SKM-1 (cell line): ENCODE data around the gene NLRP6.

Source experiments
- DNase-seq: peaks from one replicate; lab custom pipeline; 2025; ENCODE audit not compliant: unreplicated experiment; lab: John Stamatoyannopoulos, UW

NLRP6 gene

DNA sequence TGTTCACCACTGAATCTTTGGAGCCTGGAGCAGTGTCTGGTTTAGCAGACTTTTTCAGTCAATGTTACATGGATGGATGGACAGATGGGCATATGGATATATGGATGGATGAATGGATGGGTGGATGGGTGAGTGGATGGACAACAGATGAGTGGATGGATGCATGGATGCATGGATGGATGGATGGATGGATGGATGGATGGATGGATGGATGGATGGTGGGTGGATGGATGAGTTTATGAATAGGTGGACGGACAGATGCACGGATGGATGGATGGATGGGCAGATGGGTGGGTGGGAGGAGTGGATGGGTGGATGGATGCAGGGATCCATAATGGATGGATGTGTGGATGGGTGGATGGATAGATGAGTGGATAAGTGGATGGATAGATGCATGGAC lies 22.4 kb upstream of the NLRP6 start:
- DNase-seq: no peak

DNA sequence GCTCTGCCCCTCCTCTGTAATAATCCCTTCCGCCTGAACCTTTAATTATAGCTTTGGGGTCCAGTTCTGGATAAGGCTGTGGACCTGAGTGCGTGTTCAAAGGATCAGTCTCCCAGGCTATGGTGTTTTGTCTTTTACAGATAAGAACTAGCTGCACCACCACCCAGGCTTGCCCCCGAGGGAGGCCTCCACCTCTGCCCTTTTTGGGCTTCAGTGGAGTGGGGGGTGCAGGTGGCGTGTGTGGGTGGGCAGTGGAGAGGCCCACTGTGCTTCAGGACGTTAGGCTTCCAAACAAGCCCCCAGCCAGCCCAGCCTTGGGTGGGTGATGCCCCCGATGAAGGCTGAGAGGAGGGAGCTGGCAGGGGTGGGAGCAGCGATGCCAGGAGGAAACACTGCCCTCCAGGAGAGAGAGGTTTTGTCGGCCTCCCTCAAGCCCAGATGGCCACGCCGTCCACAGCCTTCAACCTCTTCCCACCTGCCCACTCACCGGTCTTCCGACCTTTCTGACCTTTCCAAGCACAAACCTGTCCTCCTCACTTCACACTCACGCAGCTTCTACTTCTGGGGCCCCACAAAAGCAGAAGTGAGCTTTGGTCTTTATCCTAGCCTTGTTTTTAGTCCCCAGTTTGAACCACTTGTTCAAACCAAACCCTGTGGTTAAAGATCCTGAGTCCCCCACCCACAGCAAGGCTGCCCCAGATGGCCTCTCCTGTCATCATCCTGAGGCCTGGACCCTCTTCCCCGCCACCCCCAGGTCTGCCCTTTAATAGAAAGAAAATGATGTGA lies 21.1 kb upstream of the NLRP6 start:
- no peak for DNase-seq

- DNase-seq: no peak
Observed at GRCh38 chr11:257766-258493, 20.3 kb upstream of the NLRP6 start.

GRCh38 chr11:259413-259812 lies 18.8 kb upstream of the NLRP6 start:
- no peak for DNase-seq

DNA sequence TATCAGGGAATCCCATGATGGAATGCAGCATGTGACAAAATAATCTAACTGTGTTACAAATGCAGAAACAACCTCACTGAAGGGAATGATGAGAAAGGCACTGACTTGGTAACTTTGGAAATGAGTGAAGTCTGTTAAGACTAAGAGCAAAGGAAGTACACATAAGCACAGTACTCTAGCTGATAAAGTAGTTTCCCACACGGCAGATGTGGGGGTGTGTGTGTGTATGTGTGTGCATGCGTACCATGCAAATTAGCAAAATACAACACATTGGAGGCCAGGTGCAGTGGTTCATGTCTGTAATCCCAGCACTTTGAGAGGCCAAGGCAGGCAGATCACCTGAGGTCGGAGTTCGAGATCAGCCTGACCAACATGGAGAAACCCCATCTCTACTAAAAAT lies 16.6 kb upstream of the NLRP6 start:
- no peak for DNase-seq

DNA sequence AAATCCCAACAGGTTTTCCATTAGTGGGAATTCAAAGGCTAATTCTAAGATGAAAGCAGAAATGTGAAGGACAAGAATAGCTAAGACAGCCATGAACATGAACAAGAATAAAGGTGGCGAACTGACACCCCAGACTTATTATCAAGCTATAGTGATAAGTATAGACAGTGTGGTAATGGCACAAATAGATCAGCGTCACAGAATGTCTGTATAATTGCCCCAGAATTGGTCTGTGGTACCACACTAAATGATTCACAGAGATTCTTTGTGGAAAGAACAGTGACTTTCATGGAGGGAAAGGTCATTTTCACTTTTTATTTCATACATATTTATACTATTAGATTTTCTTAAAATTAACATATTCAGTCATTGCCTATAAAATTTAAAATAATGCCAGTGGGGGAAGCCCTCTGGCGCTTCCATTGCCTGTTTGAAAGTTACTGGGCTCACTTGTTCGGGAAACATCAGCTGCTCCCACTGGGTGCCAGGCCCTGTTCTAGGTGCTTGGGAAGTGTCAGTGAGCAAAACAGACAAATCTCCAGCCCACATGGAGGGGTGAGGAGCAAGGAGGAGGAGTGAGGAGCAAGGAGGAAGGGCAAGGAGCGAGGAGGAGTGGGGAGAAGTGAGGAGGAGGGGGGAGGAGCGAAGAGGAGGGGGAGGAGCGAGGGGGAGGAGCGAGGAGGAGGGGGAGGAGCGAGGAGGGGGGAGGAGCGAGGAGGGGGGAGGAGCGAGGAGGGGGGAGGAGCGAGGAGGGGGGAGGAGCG lies 11.3 kb upstream of the NLRP6 start:
- peak; percentile 61 for DNase-seq

DNA sequence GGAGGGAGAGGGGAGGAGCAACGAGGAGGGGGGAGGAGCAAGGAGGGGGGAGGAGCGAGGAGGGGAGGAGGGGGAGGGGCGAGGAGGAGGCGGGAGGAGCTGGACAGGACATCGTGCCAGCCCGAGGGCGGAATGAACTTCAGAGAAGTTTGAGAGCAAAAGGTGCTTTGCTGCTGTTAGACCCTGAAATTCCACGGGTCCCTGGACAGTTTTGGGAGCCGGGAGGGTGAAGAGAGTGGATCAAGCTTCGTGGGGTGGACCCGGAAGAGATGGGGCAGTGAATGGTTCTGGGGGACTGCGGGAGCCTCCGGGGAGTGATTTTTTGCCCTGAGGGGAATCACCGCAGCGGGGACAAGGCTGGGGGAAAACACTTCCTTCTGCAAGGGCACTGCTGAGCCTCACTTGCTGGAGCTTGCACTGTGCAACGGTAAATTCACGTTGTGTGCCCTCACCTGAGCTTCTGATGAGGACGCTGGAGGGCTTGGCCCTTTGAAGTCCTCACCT lies 10.7 kb upstream of the NLRP6 start:
- DNase-seq: peak; percentile 37

GRCh38 chr11:268716-269145 lies 9.5 kb upstream of the NLRP6 start:
- peak; percentile 78 for DNase-seq

DNA sequence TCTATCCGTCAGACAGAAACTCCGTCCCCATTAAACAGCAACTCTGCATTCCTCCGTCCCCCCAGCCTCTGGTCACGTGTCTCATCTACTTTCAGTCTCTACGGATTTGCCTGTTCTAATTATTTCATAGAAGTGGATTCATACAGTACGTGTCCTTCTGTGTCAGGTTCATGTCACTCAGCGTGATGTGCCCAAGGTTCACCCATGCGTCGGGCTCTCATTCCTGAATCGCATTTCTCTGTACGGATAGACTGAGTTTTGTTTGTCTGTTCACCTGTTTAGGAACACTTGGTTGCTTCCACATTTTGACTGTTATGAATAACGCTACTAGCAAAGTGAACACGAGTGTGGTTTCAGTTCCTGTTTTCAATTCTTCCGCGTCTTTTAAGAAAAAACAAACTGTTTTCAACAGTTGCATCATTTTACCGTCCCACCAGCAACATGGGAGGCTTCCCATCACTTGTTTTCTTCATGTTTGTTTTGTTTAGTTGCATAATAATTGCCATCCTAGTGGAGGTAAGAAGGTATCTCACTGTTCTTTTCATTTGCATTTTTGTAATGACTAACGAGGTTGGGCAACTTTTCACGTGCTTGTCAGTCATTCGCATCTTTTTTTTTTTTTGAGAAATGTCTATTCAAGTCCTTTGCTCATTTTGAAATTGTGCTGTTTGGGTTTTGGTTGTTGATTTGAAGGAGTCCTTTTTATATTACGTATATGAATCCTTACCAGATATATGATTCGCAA lies 8.9 kb upstream of the NLRP6 start:
- DNase-seq: peak; percentile 82

DNA sequence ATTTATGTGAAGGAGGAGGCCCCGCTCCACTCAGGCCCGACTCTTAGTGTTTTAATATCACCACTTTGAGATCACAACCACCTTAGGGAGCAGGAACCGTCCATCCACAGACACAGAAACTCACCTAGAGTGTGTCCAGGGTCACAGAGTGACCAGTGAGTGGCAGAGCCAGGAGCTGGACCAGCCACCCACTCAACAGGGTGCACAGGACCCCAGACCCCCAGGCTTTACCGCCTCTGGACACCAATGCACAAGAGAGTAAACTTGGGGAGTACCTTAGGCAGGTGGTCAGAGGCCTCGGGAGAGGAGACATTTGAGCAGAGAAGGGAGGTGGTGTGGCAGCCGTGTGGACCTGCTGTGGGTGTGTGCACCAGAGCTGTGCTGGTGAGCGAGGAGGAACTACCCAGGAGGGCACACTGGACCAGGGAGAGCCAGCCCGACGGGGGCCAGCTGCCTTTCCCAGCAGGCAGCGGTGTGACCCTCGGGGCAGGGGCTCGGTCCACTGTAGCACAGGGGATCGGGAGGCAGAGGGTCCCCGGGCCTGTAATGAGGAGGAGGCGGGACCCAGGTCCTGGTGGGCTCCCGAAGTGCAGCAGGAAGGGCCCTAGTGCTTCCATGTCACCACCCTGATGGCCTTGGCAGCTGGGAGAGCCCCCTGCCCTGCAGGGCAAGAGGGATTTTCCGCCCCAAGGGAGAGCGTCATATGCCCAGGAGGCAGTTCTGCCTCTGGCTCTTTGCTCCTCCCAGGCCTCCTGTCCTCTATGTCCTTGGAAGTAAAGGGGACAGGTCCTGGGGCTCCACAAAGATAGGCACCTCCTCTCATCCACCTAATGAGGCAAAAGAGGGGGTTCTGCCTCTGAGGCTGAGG lies 7.5 kb upstream of the NLRP6 start:
- no peak for DNase-seq

GRCh38 chr11:271319-271715 lies 6.9 kb upstream of the NLRP6 start:
- no peak for DNase-seq

DNA sequence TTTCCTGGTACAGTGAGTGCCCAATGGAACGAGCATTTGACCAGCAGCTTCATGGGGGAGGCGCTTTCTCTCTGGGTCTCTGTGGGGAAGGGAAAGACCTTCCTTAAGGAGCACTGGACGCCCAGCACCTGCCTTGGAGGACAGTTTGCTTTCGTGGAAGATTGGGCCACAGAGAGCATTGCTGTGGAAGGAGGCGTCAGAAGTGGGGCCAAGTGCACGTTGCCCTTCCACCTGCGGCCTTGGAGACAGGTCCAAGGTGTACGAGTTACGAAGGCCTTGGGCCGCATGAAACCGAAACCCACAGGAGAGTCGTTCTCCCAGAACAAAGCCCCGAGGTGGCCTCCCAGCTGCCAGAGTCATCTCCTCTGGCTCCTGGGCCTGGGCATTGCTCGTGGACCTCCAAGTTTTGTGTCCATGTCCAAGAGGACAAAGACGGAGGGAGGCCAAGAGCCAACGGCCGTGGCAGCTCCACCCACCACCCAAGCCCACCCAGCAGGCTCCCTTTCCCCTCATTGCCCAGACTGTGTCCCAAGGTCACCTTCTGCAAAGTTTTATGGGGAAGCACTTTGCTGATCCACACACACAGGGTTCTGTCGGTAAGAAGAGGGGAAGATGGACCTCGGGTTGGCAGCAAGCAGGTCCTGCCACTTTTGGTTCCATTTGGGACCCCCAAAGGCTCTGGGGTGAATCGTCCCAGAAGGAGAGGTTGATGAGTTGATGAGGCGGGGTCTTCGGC lies 5.8 kb upstream of the NLRP6 start:
- no peak for DNase-seq

- DNase-seq: no peak
Observed at GRCh38 chr11:272931-273198, 5.3 kb upstream of the NLRP6 start.

DNA sequence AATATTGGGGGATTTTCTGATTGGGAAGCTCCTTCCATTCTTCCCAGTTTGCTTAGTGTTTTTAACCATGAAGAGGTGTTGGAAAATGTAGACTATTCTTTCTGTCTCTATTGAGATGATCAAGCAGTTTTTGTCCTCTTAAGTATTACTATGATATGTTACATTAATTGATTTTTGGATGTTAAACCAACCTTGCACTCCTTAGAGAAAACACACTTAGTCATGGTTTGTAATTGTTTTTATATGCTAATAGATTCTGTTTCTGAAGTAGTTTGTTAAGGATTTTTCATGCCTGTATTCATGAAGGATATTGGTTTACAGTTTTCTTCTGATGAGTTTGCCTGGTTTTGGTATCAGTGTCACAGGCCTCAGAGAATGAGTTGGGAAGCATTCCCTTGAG lies 2.0 kb upstream of the NLRP6 start:
- no peak for DNase-seq

DNA sequence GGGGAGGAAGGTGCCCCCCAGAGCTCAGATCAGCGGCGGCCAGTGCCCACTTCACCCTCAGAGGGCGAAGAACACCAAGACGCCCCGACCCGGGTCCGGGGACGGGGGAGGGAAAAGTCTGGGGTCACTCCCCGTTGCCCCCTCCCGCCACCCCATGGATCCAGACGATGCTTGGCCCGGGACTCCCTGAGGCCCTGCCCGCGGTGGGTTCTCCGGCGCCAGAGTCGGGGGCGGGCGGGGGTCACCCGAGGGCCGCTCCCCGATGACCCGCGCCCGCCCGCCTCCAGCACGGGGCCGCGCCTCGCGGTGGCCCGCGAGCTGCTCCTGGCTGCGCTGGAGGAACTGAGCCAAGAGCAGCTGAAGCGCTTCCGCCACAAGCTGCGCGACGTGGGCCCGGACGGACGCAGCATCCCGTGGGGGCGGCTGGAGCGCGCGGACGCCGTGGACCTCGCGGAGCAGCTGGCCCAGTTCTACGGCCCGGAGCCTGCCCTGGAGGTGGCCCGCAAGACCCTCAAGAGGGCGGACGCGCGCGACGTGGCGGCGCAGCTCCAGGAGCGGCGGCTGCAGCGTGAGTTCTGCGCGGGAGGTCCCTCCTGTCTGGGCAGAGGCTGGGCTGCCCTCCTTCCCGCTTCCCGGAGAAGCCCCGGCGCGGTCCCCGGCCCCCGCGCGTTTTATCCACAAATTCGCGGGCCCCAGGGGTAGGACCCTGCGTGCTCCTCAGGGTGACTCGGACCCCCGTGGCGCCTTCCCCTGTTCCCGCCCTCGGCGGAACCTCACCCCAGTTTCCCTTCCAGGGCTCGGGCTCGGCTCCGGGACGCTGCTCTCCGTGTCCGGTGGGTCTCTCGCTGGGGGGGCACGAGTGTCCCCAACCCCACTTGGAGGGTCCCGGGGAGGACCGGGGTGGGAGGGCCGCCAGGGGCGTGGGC lies 1.1 kb downstream of the NLRP6 start:
- DNase-seq: no peak

- DNase-seq: no peak
Observed at GRCh38 chr11:279966-280705, 1.9 kb downstream of the NLRP6 start.

DNA sequence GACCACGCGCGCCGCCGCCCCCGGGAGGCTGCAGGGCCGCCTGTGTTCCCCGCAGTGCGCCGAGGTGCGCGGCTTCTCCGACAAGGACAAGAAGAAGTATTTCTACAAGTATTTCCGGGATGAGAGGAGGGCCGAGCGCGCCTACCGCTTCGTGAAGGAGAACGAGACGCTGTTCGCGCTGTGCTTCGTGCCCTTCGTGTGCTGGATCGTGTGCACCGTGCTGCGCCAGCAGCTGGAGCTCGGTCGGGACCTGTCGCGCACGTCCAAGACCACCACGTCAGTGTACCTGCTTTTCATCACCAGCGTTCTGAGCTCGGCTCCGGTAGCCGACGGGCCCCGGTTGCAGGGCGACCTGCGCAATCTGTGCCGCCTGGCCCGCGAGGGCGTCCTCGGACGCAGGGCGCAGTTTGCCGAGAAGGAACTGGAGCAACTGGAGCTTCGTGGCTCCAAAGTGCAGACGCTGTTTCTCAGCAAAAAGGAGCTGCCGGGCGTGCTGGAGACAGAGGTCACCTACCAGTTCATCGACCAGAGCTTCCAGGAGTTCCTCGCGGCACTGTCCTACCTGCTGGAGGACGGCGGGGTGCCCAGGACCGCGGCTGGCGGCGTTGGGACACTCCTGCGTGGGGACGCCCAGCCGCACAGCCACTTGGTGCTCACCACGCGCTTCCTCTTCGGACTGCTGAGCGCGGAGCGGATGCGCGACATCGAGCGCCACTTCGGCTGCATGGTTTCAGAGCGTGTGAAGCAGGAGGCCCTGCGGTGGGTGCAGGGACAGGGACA lies 2.7 kb downstream of the NLRP6 start:
- DNase-seq: no peak
